ENCODE measurements around the gene AMD1.

DNA sequence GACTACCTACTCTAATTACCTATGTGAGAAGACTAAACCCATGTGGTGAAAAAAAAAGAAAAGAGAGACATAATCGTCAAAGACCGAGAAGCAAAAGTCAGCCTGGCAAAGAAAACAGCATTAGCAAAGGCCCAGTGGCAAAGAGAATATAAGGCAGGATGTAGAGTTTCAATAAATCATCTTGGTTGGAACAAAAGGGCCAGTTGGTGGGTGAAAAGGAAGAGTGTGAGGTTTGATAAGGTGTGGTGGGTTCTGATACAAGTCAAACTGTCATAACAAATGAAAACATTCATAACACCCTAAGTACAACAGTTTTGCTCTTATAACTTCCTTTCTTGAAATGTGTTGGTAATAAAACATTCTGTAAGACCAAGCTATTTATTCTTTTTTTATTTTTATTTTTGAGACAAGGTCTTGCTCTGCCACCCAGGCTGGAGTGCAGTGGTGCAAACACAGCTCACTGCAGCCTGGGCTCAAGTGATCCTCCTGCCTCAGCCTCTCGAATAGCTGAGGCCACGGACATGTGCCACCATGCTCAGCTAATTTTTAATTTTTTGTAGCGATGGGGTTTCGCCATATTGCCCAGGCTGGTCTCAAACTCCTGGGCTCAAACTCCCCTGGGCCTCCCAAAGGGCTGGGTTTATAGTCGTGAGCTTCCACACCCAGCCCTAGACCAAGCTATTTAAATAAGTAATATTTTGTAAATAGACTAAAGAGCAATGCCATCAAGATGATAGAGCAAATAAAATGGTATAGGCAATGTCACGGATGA is 65.0 kb downstream of the AMD1 start:
- TF ChIP-seq JUND (IDR thresholded peaks at IDR 0.05; ENCODE audit: borderline replicate concordance, low read depth, low read length) (no peak), JUND (tag; IDR thresholded peaks at IDR 0.05; ENCODE audit: borderline replicate concordance, low read depth, low read length) (no peak)
- TF ChIP-seq, protein P1, sequence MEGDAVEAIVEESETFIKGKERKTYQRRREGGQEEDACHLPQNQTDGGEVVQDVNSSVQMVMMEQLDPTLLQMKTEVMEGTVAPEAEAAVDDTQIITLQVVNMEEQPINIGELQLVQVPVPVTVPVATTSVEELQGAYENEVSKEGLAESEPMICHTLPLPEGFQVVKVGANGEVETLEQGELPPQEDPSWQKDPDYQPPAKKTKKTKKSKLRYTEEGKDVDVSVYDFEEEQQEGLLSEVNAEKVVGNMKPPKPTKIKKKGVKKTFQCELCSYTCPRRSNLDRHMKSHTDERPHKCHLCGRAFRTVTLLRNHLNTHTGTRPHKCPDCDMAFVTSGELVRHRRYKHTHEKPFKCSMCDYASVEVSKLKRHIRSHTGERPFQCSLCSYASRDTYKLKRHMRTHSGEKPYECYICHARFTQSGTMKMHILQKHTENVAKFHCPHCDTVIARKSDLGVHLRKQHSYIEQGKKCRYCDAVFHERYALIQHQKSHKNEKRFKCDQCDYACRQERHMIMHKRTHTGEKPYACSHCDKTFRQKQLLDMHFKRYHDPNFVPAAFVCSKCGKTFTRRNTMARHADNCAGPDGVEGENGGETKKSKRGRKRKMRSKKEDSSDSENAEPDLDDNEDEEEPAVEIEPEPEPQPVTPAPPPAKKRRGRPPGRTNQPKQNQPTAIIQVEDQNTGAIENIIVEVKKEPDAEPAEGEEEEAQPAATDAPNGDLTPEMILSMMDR (IDR thresholded peaks at IDR 0.05 in 2 of 3, conservative IDR thresholded peaks at IDR 0.05 in 1 of 3; ENCODE audit: insufficient read depth in 2 of 3, low read depth in 1 of 3, low read length in 3 of 3) = no peak
